Measurements from ENCODE around the gene E2F6.

Gene E2F6

GRCh38 chr2:11458753-11459152 is 7.2 kb downstream of the E2F6 start:
- POLR2A ChIA-PET: no interaction called here
- no peak for TF ChIP-seq GLI4 (tag by site-specific recombination; IDR thresholded peaks at IDR 0.05)
- TF ChIP-seq HOXA7 (CRISPR knock-in tag; IDR thresholded peaks at IDR 0.05; ENCODE audit: borderline replicate concordance): no peak
- TF ChIP-seq ZNF146 (tag by site-specific recombination; IDR thresholded peaks at IDR 0.05): no peak
- TF ChIP-seq ZNF549 (tag by site-specific recombination; IDR thresholded peaks at IDR 0.05): no peak
- TF ChIP-seq ZNF48 (tag by site-specific recombination; IDR thresholded peaks at IDR 0.05): no peak
- TF ChIP-seq ZBTB7A (tag by site-specific recombination; IDR thresholded peaks at IDR 0.05; ENCODE audit: low read depth): no peak
- Histone ChIP-seq H3K4me3 (ENCODE audit: low read depth, low read length) (no peak overlapping the region), H3K36me3 (ENCODE audit: control insufficient read depth in 2 of 2, insufficient read depth in 1 of 2, low read length in 2 of 2) (peaks cover 26 to 42% of the 10 kb centered on the region in 2 experiments), H3K4me1 (ENCODE audit: control insufficient read depth, insufficient read depth, low read length) (no peaks in the 10 kb centered on the region), H3K9me3 (ENCODE audit: control insufficient read depth, insufficient read depth, low read depth, low read length) (no peaks in the 10 kb centered on the region), H3K27ac (ENCODE audit: extremely low read depth, low read depth, low read length) (no peak overlapping the region)
- CTCF ChIA-PET: interaction anchor here (0.6 to 1.9 kb wide), 6 partner anchors 11 to 1294 kb away, joined by 3 to 10 read pairs (median 5); no protein-coding TSS in a partner anchor

GRCh38 chr2:11457935-11458334 is 8.0 kb downstream of the E2F6 start:
- no peak overlapping the region for H3K4me3 ChIP-seq (ENCODE audit: low read depth, low read length)
- no peaks in the 10 kb centered on the region for H3K9me3 ChIP-seq (ENCODE audit: control insufficient read depth, insufficient read depth, low read depth, low read length)
- peaks cover 25 to 42% of the 10 kb centered on the region in 2 experiments for H3K36me3 ChIP-seq (ENCODE audit: control insufficient read depth in 2 of 2, insufficient read depth in 1 of 2, low read length in 2 of 2)
- CTCF ChIA-PET: interaction anchor here (0.6 to 1.9 kb wide), 5 partner anchors 10 to 248 kb away, joined by 3 to 10 read pairs (median 3); no protein-coding TSS in a partner anchor
- TF ChIP-seq ZNF274 (IDR thresholded peaks at IDR 0.05; ENCODE audit: low read length): no peak
- no peak for TF ChIP-seq ZNF274 (tag by site-specific recombination; IDR thresholded peaks at IDR 0.05; ENCODE audit: borderline replicate concordance)
- no peak for TF ChIP-seq ZNF639 (tag by site-specific recombination; IDR thresholded peaks at IDR 0.05)
- TF ChIP-seq ZNF202 (tag by site-specific recombination; IDR thresholded peaks at IDR 0.05; ENCODE audit: borderline replicate concordance): no peak
- no peak for TF ChIP-seq ZNF76 (tag by site-specific recombination; IDR thresholded peaks at IDR 0.05; ENCODE audit: borderline replicate concordance, low read depth)
- no peak for TF ChIP-seq ZNF677 (tag by site-specific recombination; IDR thresholded peaks at IDR 0.05)
- no peak for TF ChIP-seq KLF16 (tag by site-specific recombination; IDR thresholded peaks at IDR 0.05)
- no peak for TF ChIP-seq ZBTB7A (tag by site-specific recombination; IDR thresholded peaks at IDR 0.05; ENCODE audit: low read depth)
- no peak for TF ChIP-seq TCF7L2 (IDR thresholded peaks at IDR 0.05; ENCODE audit: borderline replicate concordance, low read depth, low read length)
- no peak for TF ChIP-seq KLF8 (tag by site-specific recombination; IDR thresholded peaks at IDR 0.05)
- no peak for TF ChIP-seq ZNF133 (tag by site-specific recombination; IDR thresholded peaks at IDR 0.05)
- TF ChIP-seq ZNF24 (tag by site-specific recombination; IDR thresholded peaks at IDR 0.05): no peak
- H3K27ac ChIP-seq (ENCODE audit: extremely low read depth, low read depth, low read length): no peak overlapping the region
- POLR2A ChIA-PET: no interaction called here
- H3K4me1 ChIP-seq (ENCODE audit: control insufficient read depth, insufficient read depth, low read length): no peaks in the 10 kb centered on the region

GRCh38 chr2:11456251-11456650 is 9.7 kb downstream of the E2F6 start:
- no peak overlapping the region for H3K4me3 ChIP-seq (ENCODE audit: low read depth, low read length)
- no peak for TF ChIP-seq ZNF140 (tag by site-specific recombination; IDR thresholded peaks at IDR 0.05)
- TF ChIP-seq HOXA7 (CRISPR knock-in tag; IDR thresholded peaks at IDR 0.05; ENCODE audit: borderline replicate concordance): no peak
- TF ChIP-seq ZNF184 (tag by site-specific recombination; IDR thresholded peaks at IDR 0.05): no peak
- no peak for TF ChIP-seq ZNF175 (tag by site-specific recombination; IDR thresholded peaks at IDR 0.05)
- TF ChIP-seq ZNF311 (tag by site-specific recombination; IDR thresholded peaks at IDR 0.05; ENCODE audit: borderline replicate concordance): no peak
- TF ChIP-seq SCRT1 (tag by site-specific recombination; IDR thresholded peaks at IDR 0.05; ENCODE audit: borderline replicate concordance): no peak
- no peak for TF ChIP-seq ZBTB21 (tag by site-specific recombination; IDR thresholded peaks at IDR 0.05)
- TF ChIP-seq ZNF555 (tag by site-specific recombination; conservative IDR thresholded peaks at IDR 0.05): no peak
- TF ChIP-seq PBX3 (CRISPR knock-in tag; IDR thresholded peaks at IDR 0.05): no peak
- no peak for TF ChIP-seq ZNF274 (IDR thresholded peaks at IDR 0.05; ENCODE audit: low read length)
- TF ChIP-seq ZNF274 (tag by site-specific recombination; IDR thresholded peaks at IDR 0.05; ENCODE audit: borderline replicate concordance): no peak
- no peak for TF ChIP-seq ZNF366 (tag by site-specific recombination; conservative IDR thresholded peaks at IDR 0.05)
- ChIA-PET CTCF (interaction anchor here (0.5 to 1.4 kb wide), 5 partner anchors 128 to 1500 kb away, joined by 3 to 5 read pairs (median 4); no protein-coding TSS in a partner anchor), POLR2A (no interaction called here)
- peaks cover 34 to 52% of the 10 kb centered on the region in 2 experiments for H3K36me3 ChIP-seq (ENCODE audit: control insufficient read depth in 2 of 2, insufficient read depth in 1 of 2, low read length in 2 of 2)
- no peak overlapping the region for H3K27ac ChIP-seq (ENCODE audit: extremely low read depth, low read depth, low read length)
- no peaks in the 10 kb centered on the region for H3K4me1 ChIP-seq (ENCODE audit: control insufficient read depth, insufficient read depth, low read length)
- H3K9me3 ChIP-seq (ENCODE audit: control insufficient read depth, insufficient read depth, low read depth, low read length): no peaks in the 10 kb centered on the region

Data from HEK293 (cell line).